AG04449 (cell line): ENCODE results near the gene ARHGAP22.

Experiments used
- CTCF ChIA-PET: fragments of 350-600 bp; formaldehyde crosslinking; extraction: SDS; loops from one replicate; lab custom pipeline; 2021; ENCODE audit warnings: antibody characterized with exemption; lab: Yijun Ruan, JAX
- POLR2A ChIA-PET: fragments of 400-600, 350-600 bp; formaldehyde crosslinking; extraction: SDS; loops from one replicate; lab custom pipeline; 2020; ENCODE audit warnings: antibody characterized with exemption, inconsistent platforms; lab: Yijun Ruan, JAX
- DNase-seq: peaks from one replicate; pipeline ENCODE4 v3.0.0-alpha.2; 2010; ENCODE audit warnings: low read depth, low spot score
- H3K4me3 ChIP-seq: 2 replicates; pipeline ENCODE4 v1.5.1; 2011; ENCODE audit warnings: low read depth, mild to moderate bottlenecking, control low read depth, low read length
- TF ChIP-seq, protein P1 (sequence below): IDR thresholded peaks from one replicate; pipeline ENCODE4 v1.5.1; 2011; ENCODE audit warnings: mild to moderate bottlenecking, moderate library complexity, low read length, control low read depth, inconsistent platforms; ENCODE audit not compliant: insufficient read depth; ENCODE audit errors: missing control alignments

Gene ARHGAP22

DNA sequence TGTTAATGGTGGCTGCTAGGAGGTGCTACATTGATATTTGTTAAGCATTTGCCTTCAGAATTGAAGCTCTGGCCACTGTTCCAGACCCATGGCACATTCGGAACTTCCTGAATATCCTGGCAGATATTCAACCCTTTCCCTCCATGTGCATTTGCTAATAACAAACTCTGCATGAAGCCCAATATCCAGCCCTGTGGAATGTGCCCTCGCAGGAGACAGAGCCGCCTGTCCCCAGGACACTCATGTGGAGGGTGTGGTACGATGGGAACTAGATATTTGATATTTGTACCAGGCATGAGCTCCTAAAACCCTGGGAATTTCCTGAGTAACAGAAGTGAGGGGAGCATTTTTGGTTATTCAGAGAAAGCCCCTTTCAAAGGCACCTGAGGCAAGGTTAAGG, 21.6 kb upstream of the ARHGAP22 start:
- no peak for DNase-seq
- no peak overlapping the region for H3K4me3 ChIP-seq
- ChIA-PET POLR2A (no interaction called here), CTCF (interaction anchor here (0.6 to 15.3 kb wide), 4 partner anchors 11 to 301 kb away, joined by 3 to 132 read pairs (median 35); no protein-coding TSS in a partner anchor)
- TF ChIP-seq, protein P1, sequence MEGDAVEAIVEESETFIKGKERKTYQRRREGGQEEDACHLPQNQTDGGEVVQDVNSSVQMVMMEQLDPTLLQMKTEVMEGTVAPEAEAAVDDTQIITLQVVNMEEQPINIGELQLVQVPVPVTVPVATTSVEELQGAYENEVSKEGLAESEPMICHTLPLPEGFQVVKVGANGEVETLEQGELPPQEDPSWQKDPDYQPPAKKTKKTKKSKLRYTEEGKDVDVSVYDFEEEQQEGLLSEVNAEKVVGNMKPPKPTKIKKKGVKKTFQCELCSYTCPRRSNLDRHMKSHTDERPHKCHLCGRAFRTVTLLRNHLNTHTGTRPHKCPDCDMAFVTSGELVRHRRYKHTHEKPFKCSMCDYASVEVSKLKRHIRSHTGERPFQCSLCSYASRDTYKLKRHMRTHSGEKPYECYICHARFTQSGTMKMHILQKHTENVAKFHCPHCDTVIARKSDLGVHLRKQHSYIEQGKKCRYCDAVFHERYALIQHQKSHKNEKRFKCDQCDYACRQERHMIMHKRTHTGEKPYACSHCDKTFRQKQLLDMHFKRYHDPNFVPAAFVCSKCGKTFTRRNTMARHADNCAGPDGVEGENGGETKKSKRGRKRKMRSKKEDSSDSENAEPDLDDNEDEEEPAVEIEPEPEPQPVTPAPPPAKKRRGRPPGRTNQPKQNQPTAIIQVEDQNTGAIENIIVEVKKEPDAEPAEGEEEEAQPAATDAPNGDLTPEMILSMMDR, result no peak

DNA sequence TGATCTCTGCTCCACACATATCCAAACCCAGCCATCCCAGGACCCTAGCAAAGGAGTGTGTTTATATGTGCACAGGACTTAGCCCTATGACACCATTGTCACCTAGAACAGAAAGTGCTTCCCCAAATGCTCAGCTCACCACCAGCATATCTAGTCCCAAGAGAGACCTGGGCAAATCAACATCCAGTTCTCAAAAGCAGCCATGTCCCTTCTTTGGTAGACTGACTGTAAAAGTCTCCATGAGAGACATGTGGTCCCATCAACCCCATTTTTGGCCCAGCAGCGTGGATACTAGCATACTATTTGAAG, 20.9 kb upstream of the ARHGAP22 start:
- ChIA-PET CTCF (interaction anchor here (0.6 to 15.3 kb wide), 4 partner anchors 10 to 301 kb away, joined by 3 to 132 read pairs (median 36); no protein-coding TSS in a partner anchor), POLR2A (no interaction called here)
- TF ChIP-seq, protein P1, result no peak
- no peak overlapping the region for H3K4me3 ChIP-seq
- no peak for DNase-seq

DNA sequence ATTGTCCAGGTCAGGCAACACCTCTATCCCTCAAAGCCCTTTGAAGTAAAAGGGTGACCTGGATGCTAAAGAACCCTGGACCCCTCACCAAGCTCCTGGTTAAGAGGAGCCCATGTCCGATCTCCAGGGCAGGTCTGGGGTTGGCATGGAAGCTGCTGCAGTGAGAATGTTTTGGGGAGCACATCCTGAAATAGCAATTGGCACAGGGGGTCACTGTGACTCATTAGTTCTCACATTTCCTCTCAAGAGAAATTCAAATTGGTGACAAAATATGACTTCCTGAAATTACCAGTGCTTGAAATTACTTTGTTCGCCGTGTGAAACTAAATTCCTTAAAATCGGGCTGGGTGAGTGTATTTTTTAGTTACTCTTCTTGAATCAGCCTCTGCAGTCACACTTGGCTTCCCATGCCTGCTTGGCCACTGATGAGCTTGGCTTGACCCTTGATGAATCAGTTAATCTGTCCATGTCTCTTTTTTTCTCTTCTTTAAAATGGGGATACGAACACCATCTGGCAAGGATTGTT, 18.8 kb upstream of the ARHGAP22 start:
- no peak for DNase-seq
- TF ChIP-seq, protein P1, result no peak
- CTCF ChIA-PET, result interaction anchor here (1.5 to 15.3 kb wide), 5 partner anchors 8 to 71 kb away, joined by 4 to 132 read pairs (median 7); no protein-coding TSS in a partner anchor
- H3K4me3 ChIP-seq, result no peak overlapping the region
- POLR2A ChIA-PET, result no interaction called here

DNA sequence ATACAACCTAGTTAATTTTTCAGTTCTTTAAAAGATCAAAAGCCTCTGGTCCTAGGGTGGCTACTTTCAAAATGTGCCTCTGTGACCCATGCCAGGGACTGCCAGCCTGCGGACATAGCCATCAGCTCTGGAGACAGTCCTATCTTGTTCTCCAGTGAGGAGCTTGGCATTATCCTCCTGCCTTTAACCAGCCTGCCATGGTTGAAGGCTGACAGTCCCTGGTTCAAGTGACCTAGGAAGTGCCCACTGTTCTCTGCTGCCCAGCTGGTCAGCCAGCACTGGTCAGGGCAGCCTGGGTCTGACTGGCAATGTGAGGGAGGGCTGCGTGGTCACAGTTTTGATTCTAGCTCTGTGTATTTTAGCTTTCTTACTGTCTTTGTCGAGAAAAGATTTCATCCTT, 18.1 kb upstream of the ARHGAP22 start:
- H3K4me3 ChIP-seq, result no peak overlapping the region
- TF ChIP-seq, protein P1, result no peak
- ChIA-PET POLR2A (no interaction called here), CTCF (interaction anchor here (8.1 to 15.3 kb wide), 2 partner anchors 7 to 34 kb away, joined by 62 to 132 read pairs; no protein-coding TSS in a partner anchor)
- DNase-seq, result no peak

DNA sequence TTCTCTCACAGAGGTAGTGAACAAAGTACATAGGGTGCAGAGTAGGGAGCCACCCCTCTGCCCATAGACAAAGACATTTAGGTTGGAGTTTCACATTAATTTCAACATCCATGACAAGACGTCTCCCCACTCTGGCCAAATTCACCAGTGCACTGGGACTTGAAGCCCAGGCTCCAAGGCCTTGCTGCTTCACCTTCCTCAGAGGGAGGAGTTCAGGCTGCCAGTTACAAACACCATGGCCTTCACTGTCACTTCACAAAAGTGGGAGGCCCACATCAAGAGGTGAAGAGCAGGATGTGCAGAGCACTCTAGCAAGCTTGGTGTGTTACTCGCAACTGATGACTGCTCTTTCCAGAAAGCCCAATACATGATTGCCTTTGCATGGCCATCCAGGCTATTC, 15.8 kb upstream of the ARHGAP22 start:
- H3K4me3 ChIP-seq, result no peak overlapping the region
- CTCF ChIA-PET, result interaction anchor here (0.7 to 2.3 kb wide), 4 partner anchors 8 to 36 kb away, joined by 3 to 20 read pairs (median 10); no protein-coding TSS in a partner anchor
- POLR2A ChIA-PET, result no interaction called here
- DNase-seq, result no peak
- TF ChIP-seq, protein P1, result no peak

DNA sequence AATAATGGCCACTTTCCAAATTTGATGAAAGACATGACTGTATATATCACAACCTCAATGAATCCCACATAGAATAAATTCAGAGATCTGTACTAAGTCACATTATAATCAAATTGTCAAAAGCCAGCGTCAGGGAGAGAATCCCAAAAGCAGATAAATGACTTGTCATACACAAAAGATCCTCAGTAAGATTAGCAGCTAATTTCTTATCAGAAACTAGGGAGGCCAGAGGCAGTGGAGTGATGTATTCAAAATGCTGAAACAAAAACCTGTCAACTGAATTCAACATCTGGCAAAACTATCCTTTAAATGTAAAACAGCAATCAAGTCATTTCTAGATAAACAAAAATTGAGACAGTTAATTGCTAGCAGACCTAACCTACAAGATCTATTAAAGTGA, 11.6 kb upstream of the ARHGAP22 start:
- no peak overlapping the region for H3K4me3 ChIP-seq
- no peak for DNase-seq
- ChIA-PET CTCF (interaction anchor here (1.3 to 5.8 kb wide), 4 partner anchors 9 to 65 kb away, joined by 5 to 62 read pairs (median 44); partner anchors contain the start of gene ARHGAP22), POLR2A (no interaction called here)
- TF ChIP-seq, protein P1, result no peak
